ENCODE data around the gene ZMYM3.

DNA sequence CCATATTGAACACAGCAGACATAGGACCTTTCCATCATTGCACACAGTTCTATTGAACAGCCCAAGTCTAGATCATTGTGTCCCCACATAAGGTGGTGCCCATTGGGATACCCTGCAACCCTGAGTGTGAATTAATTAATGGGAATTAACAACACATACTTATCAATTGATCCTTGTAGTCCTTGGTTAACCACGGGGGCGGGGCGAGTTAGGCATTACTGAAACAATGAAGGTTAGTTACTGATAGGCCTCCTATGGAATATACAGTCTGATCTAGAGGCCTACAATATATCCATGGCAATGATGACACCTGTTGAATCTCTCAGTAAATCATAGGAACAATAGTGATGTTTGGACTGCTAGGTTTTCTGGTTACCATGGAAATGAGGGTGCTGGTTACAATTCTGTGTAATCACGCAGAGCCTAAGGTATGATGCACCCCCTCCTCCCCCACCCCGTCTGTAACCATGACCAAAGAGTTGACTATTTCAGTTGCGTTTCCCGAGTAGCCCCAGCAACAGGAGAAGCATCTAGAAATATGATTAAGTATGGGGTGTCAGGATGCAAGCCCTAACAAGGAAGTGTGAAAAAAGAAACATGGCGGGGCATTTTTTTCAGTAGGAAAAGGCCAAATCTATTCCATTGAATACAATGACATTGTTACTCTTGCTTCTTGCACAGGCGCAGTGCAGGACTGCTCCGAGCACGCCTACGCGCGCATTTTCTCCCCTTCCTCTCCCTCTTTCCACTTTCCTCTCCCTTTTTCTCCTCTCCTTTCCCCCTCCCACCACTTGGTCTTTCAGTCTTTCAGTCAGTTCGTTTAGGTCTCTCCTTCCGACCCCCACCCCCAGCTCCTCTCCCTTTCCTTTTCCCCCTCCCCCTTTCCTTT is 28.8 kb upstream of the ZMYM3 start:
- TF ChIP-seq POLR2A (IDR thresholded peaks at IDR 0.05), result no peak
- TF ChIP-seq, protein P1, sequence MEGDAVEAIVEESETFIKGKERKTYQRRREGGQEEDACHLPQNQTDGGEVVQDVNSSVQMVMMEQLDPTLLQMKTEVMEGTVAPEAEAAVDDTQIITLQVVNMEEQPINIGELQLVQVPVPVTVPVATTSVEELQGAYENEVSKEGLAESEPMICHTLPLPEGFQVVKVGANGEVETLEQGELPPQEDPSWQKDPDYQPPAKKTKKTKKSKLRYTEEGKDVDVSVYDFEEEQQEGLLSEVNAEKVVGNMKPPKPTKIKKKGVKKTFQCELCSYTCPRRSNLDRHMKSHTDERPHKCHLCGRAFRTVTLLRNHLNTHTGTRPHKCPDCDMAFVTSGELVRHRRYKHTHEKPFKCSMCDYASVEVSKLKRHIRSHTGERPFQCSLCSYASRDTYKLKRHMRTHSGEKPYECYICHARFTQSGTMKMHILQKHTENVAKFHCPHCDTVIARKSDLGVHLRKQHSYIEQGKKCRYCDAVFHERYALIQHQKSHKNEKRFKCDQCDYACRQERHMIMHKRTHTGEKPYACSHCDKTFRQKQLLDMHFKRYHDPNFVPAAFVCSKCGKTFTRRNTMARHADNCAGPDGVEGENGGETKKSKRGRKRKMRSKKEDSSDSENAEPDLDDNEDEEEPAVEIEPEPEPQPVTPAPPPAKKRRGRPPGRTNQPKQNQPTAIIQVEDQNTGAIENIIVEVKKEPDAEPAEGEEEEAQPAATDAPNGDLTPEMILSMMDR (IDR thresholded peaks at IDR 0.05), result no peak

Measured in right lobe of liver (tissue), 4 donors.